A673 (cell line): Measurements from ENCODE around the gene BCL2A1. TPM values are rescaled to one million over a fixed set of nuclear protein-coding genes. Genes with fewer than 3 reads are reported as not detected.

Source experiments
- BruUV-seq: library from RNA; stranded (reverse); fragments of 400-500 nt; replicated peaks from 2 replicates; lab custom pipeline; 2021; lab: Mats Ljungman, UMichigan
- CTCF ChIA-PET: fragments of 300-600 bp; sonication (Branson Sonifier 250); formaldehyde crosslinking; loops from one replicate; lab custom pipeline; 2022; ENCODE audit warnings: antibody characterized with exemption; lab: Charles Lee
- POLR2A ChIA-PET: fragments of 300-600 bp; sonication (Branson Sonifier 250); formaldehyde crosslinking; loops from one replicate; lab custom pipeline; 2022; ENCODE audit warnings: antibody characterized with exemption; ENCODE audit not compliant: low non-redundant PET; lab: Charles Lee
- DNase-seq: peaks from one replicate; pipeline ENCODE4 v3.0.0-alpha.2; 2015; ENCODE audit warnings: low spot score
- H3K27ac ChIP-seq: fragments of 200-600 bp; sonication (generic); 2 replicates; pipeline ENCODE4 v1.5.1; 2016; ENCODE audit warnings: mixed run types, low read depth, mild to moderate bottlenecking, mixed read lengths, antibody characterized with exemption, low read length; ENCODE audit not compliant: poor library complexity, severe bottlenecking
- H3K27me3 ChIP-seq: fragments of 200-600 bp; sonication (generic); replicated peaks from 2 replicates; pipeline ENCODE4 v1.6.1; 2017; ENCODE audit warnings: mixed run types, low read depth, mild to moderate bottlenecking, mixed read lengths, antibody characterized with exemption, low read length; ENCODE audit not compliant: insufficient read depth, poor library complexity
- H3K36me3 ChIP-seq: fragments of 200-600 bp; sonication (generic); 2 replicates; pipeline ENCODE4 v1.6.1; 2016; ENCODE audit warnings: mixed run types, mild to moderate bottlenecking, mixed read lengths, antibody characterized with exemption, low read length; ENCODE audit not compliant: insufficient read depth, poor library complexity, severe bottlenecking
- H3K4me1 ChIP-seq: fragments of 200-600 bp; sonication (generic); 2 replicates; pipeline ENCODE4 v1.6.1; 2017; ENCODE audit warnings: mixed run types, mild to moderate bottlenecking, mixed read lengths, antibody characterized with exemption, low read length; ENCODE audit not compliant: insufficient read depth, poor library complexity, severe bottlenecking
- H3K4me3 ChIP-seq: fragments of 200-600 bp; sonication (generic); 2 replicates; pipeline ENCODE4 v1.5.1; 2016; ENCODE audit warnings: low read depth, mixed run types, mild to moderate bottlenecking, mixed read lengths, low read length; ENCODE audit not compliant: poor library complexity, severe bottlenecking
- H3K9me3 ChIP-seq: fragments of 200-600 bp; sonication (generic); 2 replicates; pipeline ENCODE4 v1.6.1; 2016; ENCODE audit warnings: mixed run types, low read depth, mild to moderate bottlenecking, mixed read lengths, antibody characterized with exemption, low read length; ENCODE audit not compliant: poor library complexity, severe bottlenecking
- EZH2 ChIP-seq: fragments of 200-600 bp; sonication (generic); IDR thresholded peaks from 2 replicates; pipeline ENCODE4 v1.6.1; 2017; ENCODE audit warnings: borderline replicate concordance, low read depth, mild to moderate bottlenecking, mixed read lengths, antibody characterized with exemption, low read length; ENCODE audit not compliant: poor library complexity, severe bottlenecking
- intact Hi-C: fragments of 100-400 bp; cut with micrococcal nuclease; formaldehyde crosslinking; loops from one replicate; pipeline ENCODE4 v1.10.0; 2022; ENCODE audit not compliant: unreplicated experiment
- total RNA-seq: library from RNA; stranded (reverse); gene quantifications from 2 replicates; pipeline ENCODE4 v1.2.3, GENCODE V29; 2021
- TF ChIP-seq, protein P1 (sequence below): fragments of 300-800, 200-600 bp; sonication (generic); conservative IDR thresholded peaks from 2 replicates; pipeline ENCODE4 v1.5.1; 2017; ENCODE audit warnings: low read depth, mild to moderate bottlenecking, antibody characterized with exemption, low read length, moderate library complexity, mixed read lengths

Gene BCL2A1
- total RNA-seq, 1 experiment from 2014 or later = not detected

DNA sequence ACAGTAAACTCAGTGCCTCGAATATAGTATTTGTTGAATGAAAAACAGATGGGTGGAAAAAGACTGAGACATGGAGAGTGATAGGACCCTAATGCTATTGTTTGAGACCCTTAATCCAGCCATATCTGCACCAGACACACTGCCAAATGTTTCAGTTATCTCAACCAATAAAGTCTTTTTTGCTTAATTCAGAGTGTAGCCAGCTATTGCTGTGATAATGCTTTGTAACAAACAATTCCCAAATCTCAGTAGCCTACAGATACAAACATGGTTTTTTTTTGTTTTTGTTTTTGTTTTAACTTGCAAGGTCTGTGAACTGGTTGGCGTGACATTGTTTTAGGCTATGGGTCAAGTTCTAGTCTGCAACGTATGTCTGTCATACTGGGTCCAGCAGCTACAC, 17.0 kb upstream of the BCL2A1 start:
- DNase-seq = no peak
- BruUV-seq = no TSS peak
- TF ChIP-seq, protein P1, sequence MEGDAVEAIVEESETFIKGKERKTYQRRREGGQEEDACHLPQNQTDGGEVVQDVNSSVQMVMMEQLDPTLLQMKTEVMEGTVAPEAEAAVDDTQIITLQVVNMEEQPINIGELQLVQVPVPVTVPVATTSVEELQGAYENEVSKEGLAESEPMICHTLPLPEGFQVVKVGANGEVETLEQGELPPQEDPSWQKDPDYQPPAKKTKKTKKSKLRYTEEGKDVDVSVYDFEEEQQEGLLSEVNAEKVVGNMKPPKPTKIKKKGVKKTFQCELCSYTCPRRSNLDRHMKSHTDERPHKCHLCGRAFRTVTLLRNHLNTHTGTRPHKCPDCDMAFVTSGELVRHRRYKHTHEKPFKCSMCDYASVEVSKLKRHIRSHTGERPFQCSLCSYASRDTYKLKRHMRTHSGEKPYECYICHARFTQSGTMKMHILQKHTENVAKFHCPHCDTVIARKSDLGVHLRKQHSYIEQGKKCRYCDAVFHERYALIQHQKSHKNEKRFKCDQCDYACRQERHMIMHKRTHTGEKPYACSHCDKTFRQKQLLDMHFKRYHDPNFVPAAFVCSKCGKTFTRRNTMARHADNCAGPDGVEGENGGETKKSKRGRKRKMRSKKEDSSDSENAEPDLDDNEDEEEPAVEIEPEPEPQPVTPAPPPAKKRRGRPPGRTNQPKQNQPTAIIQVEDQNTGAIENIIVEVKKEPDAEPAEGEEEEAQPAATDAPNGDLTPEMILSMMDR = no peak
- no peak for TF ChIP-seq EZH2
- Histone ChIP-seq H3K9me3 (no peaks in the 10 kb centered on the region), H3K36me3 (no peaks in the 10 kb centered on the region), H3K27me3 (peaks cover 5% of the 10 kb centered on the region), H3K4me3 (no peak overlapping the region), H3K4me1 (no peaks in the 10 kb centered on the region), H3K27ac (no peak overlapping the region)
- intact Hi-C loops = no loop called here
- ChIA-PET POLR2A (no interaction called here), CTCF (no interaction called here)

DNA sequence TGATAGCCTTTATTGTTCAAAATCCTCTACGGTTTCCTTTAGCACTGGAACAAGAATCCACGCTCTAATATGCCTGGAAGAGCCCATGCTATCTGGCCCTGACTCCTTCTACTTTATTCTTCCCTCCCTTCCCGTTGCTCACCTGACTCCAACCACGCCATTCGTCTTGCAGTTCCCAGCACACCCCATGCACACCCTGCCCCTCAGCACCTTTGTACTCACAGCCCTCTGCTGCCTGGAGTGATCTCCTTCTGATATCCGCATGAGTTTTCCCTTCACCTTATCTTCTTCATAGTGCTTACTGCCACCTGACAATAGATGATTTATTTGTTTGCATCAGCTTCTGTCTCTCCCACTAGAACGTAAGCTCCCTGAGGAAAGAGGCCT, 16.6 kb upstream of the BCL2A1 start:
- no peak overlapping the region for H3K4me3 ChIP-seq
- no peaks in the 10 kb centered on the region for H3K4me1 ChIP-seq
- no peak for TF ChIP-seq EZH2
- TF ChIP-seq, protein P1 = no peak
- POLR2A ChIA-PET = no interaction called here
- peaks cover 5% of the 10 kb centered on the region for H3K27me3 ChIP-seq
- intact Hi-C loops = no loop called here
- no peaks in the 10 kb centered on the region for H3K9me3 ChIP-seq
- no peak overlapping the region for H3K27ac ChIP-seq
- CTCF ChIA-PET = no interaction called here
- DNase-seq = no peak
- no peaks in the 10 kb centered on the region for H3K36me3 ChIP-seq
- BruUV-seq = no TSS peak

GRCh38 chr15:79981831-79982455, 10.9 kb upstream of the BCL2A1 start:
- Histone ChIP-seq H3K27ac (no peak overlapping the region), H3K36me3 (no peaks in the 10 kb centered on the region), H3K4me1 (no peaks in the 10 kb centered on the region), H3K9me3 (no peaks in the 10 kb centered on the region), H3K27me3 (no peaks in the 10 kb centered on the region), H3K4me3 (no peak overlapping the region)
- ChIA-PET POLR2A (no interaction called here), CTCF (no interaction called here)
- intact Hi-C loops = no loop called here
- TF ChIP-seq, protein P1 = no peak
- TF ChIP-seq EZH2 = no peak
- no peak for DNase-seq
- no TSS peak for BruUV-seq
